GM12892 (cell line): ENCODE results near the gene MDM4.
"Not testable (repeated sequence)": the region's sequence is repeated elsewhere in the genome, so short reads cannot be mapped to it uniquely, and the experiment has no call there.

Source experiments
- DNase-seq: peaks from one replicate; pipeline ENCODE4 v3.0.0; 2011; ENCODE audit not compliant: insufficient read length
- FAIRE-seq: peaks from 2 replicates; lab custom pipeline; 2011; peaks lifted over from hg19 to GRCh38; lab: Jason Lieb, UNC
- POLR2A ChIP-seq: IDR thresholded peaks from 2 replicates; pipeline ENCODE4 v1.6.1; 2011; ENCODE audit warnings: low read depth, low read length, control low read depth
- POLR2AphosphoS5 ChIP-seq: IDR thresholded peaks from 2 replicates; pipeline ENCODE4 v1.6.1; 2011; ENCODE audit warnings: low read depth, low read length, control low read depth
- TAF1 ChIP-seq: IDR thresholded peaks from 2 replicates; pipeline ENCODE4 v1.6.1; 2011; ENCODE audit warnings: low read depth, mild to moderate bottlenecking, control low read depth, low read length, borderline replicate concordance

MDM4 gene

GRCh38 chr1:204568576-204569315 is 52.5 kb downstream of the MDM4 start:
- DNase-seq, result no peak
- TF ChIP-seq POLR2AphosphoS5, result no peak
- TF ChIP-seq TAF1, result no peak
- TF ChIP-seq POLR2A, result no peak
- FAIRE-seq, result no peak

- no peak for DNase-seq
- FAIRE-seq, result no peak
- no peak for TF ChIP-seq TAF1
- TF ChIP-seq POLR2AphosphoS5, result no peak
- no peak for TF ChIP-seq POLR2A
Observed at GRCh38 chr1:204569478-204569877, 53.3 kb downstream of the MDM4 start.

- FAIRE-seq, DNase-seq: not testable (repeated sequence)
Observed at GRCh38 chr1:204570021-204570420, 53.8 kb downstream of the MDM4 start.

GRCh38 chr1:204571128-204571527 is 54.9 kb downstream of the MDM4 start:
- no peak for DNase-seq
- no peak for FAIRE-seq
- TF ChIP-seq POLR2A (no peak), POLR2AphosphoS5 (no peak), TAF1 (no peak)

- FAIRE-seq, result no peak
- no peak for DNase-seq
Observed at GRCh38 chr1:204571631-204572030, 55.4 kb downstream of the MDM4 start.

GRCh38 chr1:204572923-204573922 is 57.0 kb downstream of the MDM4 start:
- TF ChIP-seq POLR2AphosphoS5 (no peak), POLR2A (no peak), TAF1 (no peak)
- no peak for FAIRE-seq
- no peak for DNase-seq

More at GRCh38 chr1:204571631-204572030, 55.4 kb downstream of the MDM4 start:
- TF ChIP-seq TAF1 (no peak), POLR2A (no peak), POLR2AphosphoS5 (no peak)

GRCh38 chr1:204574016-204574864 is 58.0 kb downstream of the MDM4 start:
- TF ChIP-seq POLR2AphosphoS5 (no peak), POLR2A (no peak), TAF1 (no peak)
- FAIRE-seq, result no peak
- DNase-seq, result no peak

GRCh38 chr1:204574865-204575163 is 58.6 kb downstream of the MDM4 start:
- DNase-seq, result no peak
- no peak for FAIRE-seq
- TF ChIP-seq POLR2A, result no peak

- DNase-seq (no peak), FAIRE-seq (no peak)
- no peak for TF ChIP-seq POLR2AphosphoS5
- no peak for TF ChIP-seq POLR2A
- no peak for TF ChIP-seq TAF1
Observed at GRCh38 chr1:204575221-204576190, 59.3 kb downstream of the MDM4 start.

GRCh38 chr1:204576422-204576821 is 60.2 kb downstream of the MDM4 start:
- FAIRE-seq (no peak), DNase-seq (no peak)
- TF ChIP-seq POLR2AphosphoS5 (no peak), TAF1 (no peak), POLR2A (no peak)
